DOHH2 (cell line): ENCODE measurements around the gene PACS2.

Source experiments
- EZH2phosphoT487 ChIP-seq: fragments of 200-600 bp; sonication (generic); IDR thresholded peaks from 2 replicates; pipeline ENCODE4 v1.6.1; 2017; ENCODE audit warnings: borderline replicate concordance, mild to moderate bottlenecking, antibody characterized with exemption, low read length, moderate library complexity, mixed read lengths
- TF ChIP-seq, protein P1 (sequence below): fragments of 200-600 bp; sonication (generic); IDR thresholded peaks from one replicate; pipeline ENCODE4 v1.5.1; 2014; ENCODE audit warnings: antibody characterized with exemption, mild to moderate bottlenecking, low read depth, low read length; ENCODE audit not compliant: poor library complexity, severe bottlenecking

DNA sequence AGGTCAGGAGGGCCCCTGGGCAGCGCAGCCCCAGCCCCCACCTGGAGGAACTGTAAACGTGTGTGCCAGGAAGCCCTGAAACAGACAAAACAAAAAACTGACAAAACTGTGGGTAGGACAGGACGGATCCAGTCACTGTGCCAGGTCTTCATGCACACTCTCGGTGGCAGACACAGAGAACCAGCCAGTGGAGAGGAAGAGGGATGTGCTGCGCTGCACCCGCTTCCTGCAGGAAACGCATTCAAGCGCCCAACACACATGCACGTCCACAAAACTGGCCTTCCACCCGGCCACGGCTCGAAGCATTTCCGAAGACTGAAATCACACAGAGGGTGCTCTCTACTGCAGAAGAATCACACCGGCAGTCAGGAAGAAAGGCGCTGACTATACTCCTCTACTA lies 30.6 kb upstream of the PACS2 start:
- TF ChIP-seq, protein P1, sequence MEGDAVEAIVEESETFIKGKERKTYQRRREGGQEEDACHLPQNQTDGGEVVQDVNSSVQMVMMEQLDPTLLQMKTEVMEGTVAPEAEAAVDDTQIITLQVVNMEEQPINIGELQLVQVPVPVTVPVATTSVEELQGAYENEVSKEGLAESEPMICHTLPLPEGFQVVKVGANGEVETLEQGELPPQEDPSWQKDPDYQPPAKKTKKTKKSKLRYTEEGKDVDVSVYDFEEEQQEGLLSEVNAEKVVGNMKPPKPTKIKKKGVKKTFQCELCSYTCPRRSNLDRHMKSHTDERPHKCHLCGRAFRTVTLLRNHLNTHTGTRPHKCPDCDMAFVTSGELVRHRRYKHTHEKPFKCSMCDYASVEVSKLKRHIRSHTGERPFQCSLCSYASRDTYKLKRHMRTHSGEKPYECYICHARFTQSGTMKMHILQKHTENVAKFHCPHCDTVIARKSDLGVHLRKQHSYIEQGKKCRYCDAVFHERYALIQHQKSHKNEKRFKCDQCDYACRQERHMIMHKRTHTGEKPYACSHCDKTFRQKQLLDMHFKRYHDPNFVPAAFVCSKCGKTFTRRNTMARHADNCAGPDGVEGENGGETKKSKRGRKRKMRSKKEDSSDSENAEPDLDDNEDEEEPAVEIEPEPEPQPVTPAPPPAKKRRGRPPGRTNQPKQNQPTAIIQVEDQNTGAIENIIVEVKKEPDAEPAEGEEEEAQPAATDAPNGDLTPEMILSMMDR = no peak
- no peak for TF ChIP-seq EZH2phosphoT487
